GOT3 (cell line): Measurements from ENCODE around the gene SUPT3H.

Experiments
- DNase-seq: peaks from one replicate; lab custom pipeline; 2025; ENCODE audit warnings: mixed read lengths; lab: John Stamatoyannopoulos, UW

SUPT3H gene

DNA sequence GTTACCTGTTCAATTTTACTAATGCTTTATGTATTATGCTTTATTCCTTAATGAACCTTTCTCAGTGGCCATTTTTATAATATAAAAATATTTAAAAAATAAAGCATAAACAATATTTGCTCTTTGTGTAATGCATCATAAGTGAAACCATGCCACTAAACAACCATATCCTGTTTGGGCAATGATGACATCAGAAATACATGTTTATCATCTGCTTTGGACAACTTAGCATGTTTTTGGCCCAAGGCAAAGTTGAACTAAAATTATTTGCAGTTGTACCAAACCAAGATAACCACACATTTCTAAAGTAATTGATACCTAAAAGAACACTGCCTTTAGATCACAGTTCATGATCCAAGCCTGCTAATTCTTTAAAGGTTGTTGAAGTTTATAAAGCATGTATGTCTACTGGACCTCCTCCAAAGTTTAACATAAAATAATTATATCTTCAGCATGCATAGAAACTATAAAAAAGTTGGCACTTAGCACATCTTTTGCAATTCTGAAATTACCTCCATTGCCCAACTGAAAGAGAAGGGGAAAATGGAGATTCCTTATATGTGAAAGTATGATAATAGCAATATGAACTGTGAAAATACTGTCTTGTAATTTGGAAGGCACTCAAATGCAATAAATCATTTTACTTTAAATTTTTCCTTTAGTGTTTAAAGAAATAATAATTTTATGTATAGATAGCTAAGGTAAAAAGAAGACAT lies 375.2 kb downstream of the SUPT3H start:
- no peak for DNase-seq

DNA sequence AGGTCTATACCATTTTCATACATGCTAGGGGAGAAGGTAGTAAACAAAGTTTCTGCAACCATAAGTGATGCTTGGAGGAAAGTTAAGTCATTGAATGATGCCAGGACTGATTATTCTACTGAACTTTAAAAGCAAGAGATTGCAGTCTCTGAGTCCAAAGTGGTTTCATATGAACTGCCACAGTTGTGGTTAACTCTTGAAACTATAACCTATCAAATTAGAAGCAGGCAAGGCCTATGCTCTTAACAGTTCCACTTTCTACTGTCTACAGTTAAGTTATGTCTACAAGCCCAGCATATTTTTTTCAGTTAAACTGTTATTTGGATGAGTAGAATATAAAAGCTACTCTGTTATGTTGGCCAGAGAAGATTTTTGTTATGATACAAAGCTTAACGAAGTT lies 376.1 kb downstream of the SUPT3H start:
- no peak for DNase-seq

DNA sequence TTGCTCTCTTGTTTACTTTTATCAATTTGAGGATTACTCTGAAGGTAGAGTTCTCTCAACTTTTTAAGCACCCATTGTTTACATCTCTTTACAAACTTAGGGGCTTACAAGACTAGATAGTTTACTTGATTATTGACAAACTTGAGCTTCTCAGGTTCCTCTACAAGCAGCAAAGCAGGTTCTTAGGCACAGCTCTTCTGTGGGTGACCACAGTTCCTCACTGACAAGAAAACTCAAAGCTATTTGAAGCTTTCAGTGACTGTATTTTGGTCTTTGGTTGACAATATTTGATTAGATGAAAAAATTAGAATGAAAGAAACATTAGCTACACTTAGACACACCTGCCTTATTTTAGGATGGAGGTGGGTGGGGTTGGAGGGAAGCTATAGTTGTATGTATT lies 376.9 kb downstream of the SUPT3H start:
- DNase-seq: no peak

DNA sequence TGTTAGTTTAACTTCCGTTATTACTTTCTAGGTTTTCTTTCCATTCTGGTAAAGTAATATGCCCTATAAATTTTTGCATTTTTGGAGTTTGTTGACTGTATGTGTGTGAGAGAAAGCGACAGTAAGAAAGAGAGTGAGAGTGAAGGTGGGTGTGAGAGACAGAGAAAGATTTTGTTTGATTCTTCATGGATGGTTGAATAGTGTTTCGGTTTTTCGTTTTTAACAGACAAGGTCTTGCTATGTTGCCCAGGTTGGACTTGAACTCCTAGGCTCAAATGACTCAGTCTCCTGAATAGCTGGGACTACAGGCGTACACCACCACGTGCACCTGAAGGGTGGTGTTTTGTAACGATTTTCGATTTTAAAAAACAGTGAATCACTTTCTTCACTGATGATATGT lies 378.7 kb downstream of the SUPT3H start:
- no peak for DNase-seq

DNA sequence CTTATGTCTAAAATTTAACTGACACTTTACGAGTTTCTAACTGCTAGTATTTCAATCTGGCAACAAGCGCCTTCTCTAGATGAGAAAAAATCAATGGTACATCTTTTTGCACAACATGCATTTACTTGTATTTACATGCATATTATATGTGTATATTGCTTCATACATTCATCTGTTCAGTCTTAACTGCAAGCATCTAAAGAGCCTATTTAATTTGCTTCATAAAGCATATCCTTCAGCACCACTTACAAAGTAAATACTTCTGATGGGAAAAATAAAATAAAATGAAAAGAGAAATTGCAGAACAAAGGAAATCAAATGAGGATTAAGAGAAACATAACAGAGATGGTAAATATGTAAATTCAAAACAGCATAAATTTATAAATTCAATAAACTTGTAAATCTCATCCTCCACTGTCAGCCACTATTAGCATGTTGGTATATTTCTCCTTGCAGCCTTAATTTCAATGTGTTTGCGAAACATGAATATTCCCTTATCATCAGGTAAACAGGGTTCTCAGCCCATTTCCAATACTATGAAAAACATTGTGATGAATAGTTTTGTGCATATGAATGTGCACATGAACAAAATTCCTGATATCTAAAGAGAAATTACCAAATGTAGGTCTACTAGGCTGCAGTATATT lies 382.1 kb downstream of the SUPT3H start:
- no peak for DNase-seq

GRCh38 chr6:44989391-44989790 lies 388.3 kb downstream of the SUPT3H start:
- no peak for DNase-seq

- no peak for DNase-seq
These were observed 392.7 kb downstream of the SUPT3H start for GRCh38 chr6:44985006-44985405.

DNA sequence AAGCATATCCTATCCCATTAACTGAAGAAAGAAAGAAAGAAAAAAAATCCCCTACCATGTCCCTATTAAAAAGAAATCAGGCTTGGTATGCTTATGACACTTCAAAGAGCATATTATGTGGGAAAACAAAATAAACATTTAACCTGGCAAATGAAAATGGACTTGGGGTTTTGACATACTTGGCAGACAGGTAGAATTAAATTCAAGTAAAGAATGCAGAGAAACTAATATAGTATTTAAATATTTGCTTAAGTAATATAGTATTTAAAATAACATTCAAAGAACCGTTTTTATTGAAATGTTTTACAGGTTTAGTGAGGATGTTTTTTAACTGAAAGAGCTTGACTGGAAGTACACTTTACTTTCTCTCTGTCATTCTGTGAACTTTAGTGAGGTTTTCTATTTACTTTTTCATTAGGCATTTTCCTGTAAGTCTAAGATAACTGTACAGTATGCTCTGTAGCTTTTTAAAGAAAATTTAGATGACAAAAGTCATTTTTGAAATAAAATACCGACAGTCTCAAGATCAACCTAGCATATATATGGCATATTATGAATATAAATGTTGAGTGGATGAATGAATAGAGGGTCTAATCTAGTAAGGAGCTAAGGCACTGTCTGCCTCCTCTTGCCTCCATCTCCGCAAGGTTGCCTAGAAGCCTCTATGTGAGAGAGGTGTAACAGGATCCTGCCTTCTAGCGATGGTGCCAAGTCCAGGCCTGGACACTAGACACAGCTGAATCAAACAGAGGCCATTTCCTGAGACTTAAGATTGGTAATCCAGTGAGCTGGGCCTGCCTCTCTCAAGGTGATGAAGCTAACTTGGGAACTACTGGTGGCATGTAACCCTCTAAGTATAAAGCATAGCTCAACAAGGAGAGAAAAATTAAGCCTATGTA lies 394.0 kb downstream of the SUPT3H start:
- DNase-seq: no peak

DNA sequence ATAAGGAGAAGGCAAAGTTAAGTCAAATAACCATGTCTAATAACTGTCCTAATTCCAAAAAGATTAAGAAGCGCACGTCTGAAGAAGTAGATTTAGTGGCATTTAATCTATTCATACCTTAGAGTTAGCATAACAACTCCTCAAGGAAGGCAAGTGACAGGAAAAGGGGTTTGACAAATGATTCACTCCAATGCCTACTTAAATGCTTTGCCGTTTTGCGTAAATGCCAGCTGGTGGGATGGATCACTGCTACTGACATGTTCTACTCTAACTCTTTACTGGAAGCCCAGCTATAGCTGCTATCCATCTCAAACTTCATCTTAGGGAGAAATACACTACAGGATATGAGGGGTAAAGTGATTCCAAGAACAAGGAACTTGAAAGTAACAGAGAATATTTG lies 396.9 kb downstream of the SUPT3H start:
- no peak for DNase-seq

DNA sequence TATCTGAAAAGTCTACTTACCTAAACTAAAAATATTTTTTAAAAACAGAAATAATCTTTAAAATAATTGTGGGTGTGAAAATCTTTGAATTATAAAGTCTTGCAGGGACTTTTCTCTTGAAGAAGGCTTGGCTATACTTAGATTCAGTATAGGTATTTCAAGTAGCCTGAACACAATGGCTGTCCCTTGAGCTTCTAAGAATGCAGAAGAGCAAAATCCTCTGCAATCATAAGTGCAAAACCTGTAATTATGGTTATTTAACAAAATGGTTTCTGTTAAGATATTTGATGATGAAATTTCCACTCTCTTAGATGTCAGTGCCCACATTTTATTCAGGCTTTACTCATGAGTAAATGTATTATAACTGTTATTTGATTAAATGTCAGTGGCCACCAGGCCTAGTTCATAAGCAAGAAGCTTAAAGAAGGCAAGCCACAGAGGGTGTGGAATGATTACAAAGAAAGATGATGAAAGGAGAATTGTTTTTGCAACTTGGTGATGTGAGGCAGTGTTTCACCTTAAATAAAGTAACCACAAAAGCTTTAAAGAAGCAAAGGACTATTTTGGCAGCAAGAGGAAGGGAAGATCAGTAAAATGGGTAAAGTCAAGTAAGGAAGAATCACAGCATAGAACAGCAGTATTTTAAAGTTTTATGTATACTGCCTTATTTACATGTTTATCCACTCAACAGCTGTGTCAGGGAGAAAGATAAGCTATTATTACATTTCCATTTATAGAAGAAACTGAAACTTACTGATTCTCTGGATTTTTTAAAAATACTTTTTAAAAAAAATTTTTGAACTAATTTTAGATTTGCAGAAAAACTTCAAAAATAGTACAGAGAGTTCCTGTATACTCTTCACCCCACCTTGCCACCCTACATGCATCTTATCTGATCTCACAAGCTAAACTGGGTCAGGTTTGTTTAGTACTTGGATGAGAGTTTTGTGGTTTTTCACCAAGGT lies 400.8 kb downstream of the SUPT3H start:
- DNase-seq: no peak

DNA sequence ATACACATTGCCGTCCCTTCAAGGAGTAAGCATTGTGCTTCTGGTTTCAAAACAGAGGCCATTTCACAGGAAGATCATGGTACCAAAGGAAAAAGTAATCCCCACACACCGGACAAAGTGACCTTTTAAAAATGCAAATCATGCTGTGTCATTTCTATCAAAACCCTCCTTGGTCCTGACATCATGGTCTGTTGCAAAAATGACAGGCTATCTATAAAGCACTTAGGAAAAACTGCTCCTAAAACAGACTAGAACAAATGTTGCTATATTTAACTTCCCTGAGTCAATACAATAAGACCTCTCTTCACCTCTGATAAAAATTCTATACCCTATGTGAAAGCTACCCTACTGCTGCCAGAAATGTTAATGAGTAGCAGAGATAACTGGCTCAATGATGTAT lies 403.2 kb downstream of the SUPT3H start:
- no peak for DNase-seq

DNA sequence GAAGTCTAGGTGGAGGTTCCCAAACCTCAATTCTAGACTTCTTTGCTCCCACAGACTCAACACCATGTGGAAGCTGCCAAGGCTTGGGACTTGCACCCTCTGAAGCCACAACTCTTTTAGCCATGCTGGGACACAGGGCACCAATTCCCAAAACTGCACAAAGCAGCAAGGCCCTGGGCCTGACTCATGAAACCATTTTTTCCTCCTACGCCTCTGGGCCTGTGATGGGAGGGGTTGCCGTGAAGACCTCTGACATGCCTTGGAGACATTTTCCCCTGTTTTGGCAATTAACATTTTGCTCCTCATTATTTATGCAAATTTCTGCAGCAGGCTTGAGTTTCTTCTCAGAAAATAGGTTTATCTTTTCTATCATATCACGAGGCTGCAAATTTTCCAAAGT lies 405.0 kb downstream of the SUPT3H start:
- no peak for DNase-seq

DNA sequence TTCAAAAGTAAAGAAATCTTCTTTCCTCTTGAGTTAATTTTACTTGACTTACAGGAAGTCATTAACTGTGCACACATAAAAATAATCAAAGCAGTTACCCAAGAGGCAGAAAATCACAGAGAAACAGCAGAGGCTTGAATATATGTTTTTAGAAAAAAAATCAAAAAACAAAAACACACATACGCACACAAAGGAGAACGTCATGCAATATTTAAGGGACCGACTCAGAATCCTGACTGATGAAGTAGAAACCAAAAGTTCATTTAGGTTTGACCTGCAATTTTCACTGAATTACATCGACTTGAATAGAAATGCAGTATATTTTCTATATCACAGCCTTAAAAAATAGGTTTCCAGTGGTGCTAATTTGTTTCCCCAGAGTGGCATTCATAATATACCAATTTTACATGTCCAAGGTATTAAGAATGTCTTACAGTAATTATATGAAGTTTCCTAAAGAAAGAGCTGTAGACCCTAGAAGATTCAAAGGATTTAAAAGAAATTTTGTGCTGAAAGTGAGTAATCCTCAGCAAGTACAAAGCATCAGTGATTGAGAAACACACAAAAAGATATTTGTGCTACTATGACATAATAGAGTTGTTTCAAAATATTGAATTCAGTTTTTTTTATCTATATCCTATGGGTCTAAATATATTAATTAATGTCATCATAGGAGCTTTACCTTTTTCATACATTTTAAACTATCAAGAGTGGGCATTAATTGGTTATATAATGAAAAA lies 408.1 kb downstream of the SUPT3H start:
- DNase-seq: no peak

DNA sequence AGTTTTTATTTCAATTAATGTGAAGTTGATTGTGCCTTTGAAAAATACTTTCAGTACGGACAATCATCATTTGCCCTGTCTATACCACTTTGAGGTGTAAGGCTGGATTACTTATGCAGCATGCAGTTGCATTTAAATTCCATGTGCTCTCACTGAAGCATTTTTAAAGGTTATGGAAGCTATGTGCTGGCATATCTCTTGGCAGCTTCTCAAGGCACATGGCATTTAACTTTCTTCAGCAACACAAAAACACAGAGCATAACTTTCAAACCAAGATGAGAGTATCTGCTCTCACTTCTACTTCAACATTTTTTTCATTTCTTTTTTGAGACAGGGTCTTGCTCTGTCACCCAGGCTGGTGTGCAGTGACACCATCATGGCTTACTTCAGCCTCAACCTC lies 410.3 kb downstream of the SUPT3H start:
- DNase-seq: no peak

DNA sequence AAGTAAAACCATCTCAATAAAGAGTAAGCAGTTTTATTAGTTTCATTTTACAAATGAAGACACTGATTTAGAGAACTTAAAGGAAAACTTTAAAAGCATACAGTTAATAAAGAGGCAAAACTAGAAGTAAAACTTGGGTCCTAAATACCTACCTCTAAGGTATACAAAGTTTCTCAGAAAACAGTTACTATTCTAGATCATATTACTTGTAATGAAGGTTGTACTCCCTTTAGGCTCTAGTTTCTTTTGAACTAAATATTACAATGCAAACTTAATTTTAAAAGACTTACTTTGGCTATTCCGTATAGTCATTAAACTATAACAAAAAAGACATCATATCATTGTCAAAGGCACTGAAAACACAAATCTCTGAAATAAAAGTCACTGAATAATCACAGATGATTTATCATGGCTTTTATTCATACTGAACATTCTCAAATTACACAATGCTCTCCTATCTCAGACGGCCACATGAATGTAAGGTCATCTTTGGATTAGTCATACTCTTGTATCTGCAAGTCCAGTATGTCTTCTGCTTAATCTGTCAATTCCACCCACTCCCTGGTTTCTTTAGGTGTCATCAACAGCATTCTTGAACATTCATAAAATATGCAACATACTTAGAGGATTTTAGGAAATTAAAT lies 411.2 kb downstream of the SUPT3H start:
- no peak for DNase-seq

DNA sequence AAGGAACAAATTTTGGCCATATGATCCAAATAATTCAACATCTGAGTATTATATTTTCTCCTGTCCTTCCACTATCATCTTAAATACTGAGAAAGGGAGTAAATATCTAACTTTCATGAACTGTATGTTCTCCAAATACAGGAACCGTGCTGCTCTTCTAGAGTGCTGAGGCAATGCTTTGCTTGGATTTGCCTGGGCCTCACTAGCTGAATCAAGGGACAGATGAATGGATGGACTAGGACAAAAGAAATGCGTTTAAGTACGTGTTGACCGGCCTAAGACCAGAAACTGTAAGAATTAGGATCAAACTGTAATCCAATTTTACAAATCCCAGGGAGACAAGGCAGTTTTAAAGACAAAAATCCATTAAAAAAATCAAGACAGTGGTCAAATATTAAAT lies 412.0 kb downstream of the SUPT3H start:
- no peak for DNase-seq

- DNase-seq: no peak
These were observed 416.8 kb downstream of the SUPT3H start for GRCh38 chr6:44960898-44961297.

- no peak for DNase-seq
These were observed 418.1 kb downstream of the SUPT3H start for GRCh38 chr6:44959651-44960050.

DNA sequence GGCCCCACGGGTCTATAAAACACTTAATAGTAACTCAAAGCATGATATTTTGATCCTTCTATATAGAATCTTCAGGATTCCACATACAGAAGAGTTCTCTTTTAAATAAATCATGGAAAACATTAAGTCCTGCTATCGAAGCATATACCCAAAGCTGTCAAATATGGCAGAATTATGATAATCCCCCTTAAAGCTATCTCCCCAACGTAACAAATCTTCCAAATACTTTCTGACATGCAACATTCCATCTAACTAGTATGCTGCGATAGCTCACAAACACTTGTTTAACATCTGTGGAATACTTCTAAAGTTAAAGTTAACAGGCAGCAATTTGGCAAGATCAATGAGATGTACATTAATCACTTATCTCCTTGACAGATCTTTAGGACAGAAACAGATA lies 420.6 kb downstream of the SUPT3H start:
- DNase-seq: no peak

DNA sequence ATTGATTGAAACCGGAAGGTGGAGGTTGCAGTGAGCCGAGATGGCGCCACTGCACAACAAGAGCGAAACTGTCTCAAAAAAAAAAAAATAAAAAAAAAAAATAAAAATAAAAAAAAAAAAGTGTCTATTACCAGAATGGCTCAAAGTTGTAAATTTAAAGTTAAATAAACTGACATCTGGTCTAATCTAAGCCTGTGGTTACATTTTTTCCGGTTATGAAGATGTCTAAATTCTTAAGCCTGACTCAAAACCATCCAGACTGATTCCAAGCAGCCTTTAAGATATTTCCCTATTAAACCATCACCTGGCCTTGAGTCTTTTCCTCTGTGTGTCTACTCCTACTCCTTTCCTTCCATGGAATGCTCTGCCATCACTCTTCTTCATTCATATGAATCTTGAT lies 421.3 kb downstream of the SUPT3H start:
- DNase-seq: no peak

DNA sequence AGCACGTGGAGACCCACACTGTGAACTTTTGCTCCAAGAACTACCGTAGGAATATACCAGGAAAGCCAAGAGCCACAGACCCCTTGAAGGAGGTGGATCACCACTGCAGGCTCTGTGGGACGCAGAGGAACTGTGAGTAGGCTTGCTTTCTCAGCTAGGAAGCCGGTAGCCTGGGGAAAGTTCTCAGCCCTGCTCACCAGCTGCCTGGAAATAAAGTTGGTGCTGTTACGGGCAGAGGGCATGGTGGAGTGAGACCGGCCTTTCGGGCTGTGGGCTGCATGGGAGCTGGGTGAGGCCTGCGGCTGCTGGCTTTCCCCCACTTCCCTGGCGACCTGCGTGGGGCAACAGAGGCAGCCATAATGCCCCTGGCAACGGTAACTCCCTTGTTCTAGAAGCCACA lies 422.6 kb downstream of the SUPT3H start:
- no peak for DNase-seq
